ENCODE measurements around the gene CAMK4. TPM values are rescaled to one million over a fixed set of nuclear protein-coding genes. Genes with fewer than 3 reads are reported as not detected.
A peak's percentile ranks its signal among the peaks of the same experiment; 100 is the strongest.
"Not testable (repeated sequence)": the region's sequence is repeated elsewhere in the genome, so short reads cannot be mapped to it uniquely, and the experiment has no call there.

Gene CAMK4
- total RNA-seq, 1 experiment from 2014 or later, result 0.10 TPM

DNA sequence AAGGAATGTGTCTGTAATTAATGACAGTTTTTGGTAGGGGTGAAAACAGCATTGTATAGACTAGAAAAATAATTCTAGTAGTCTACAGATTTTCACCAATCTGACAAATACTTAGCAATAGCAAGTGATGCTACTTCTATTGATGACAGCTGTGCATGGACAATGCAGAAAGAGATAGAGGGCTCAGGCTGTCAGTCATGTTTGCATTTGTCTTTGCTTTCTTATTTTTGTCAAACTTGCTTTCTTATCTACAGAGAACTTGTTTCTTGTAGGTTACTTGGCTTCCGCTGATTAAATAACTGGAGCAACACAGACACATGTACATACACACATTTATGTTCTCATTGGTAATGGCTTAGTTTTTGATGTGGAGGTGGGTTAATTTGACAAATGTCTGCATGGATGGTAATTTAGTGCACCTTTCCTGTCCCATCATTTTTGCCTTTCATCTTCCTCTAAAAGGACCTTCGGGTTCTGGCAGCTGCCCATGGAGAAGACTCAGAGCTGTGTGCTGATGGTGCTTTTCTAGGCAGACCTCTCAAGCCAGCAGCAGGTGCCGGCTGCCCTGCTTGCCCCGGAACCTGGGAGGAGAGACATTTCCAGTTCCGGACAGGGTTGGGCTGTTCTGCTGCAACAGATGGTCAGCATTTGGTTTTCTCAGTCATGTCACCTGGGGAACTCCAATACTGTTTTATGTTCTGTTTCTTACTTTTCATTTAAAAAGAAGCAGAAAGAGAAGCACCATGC lies 28.8 kb downstream of the CAMK4 start:
- DNase-seq (ENCODE audit: extremely low read depth, low read depth), result no peak

DNA sequence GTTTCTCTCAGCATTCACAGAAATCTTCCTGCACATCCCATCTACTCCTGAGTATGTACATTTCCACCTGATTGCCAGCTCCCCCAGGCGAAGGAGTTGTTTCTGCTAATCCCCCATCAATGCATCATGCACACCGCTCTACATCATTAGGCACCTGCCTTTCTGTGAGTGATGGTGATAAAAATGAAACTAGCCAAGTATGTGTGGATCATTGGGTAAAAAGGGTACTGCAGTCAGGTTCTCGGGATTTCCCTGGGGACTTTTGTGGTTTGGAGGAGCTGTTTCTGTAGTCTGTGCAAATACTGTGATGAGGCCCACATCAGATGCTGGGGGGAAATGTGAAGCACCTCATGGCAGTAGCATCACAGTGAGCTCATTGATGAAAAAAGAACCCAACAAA lies 30.4 kb downstream of the CAMK4 start:
- DNase-seq (ENCODE audit: extremely low read depth, low read depth), result no peak

- DNase-seq (ENCODE audit: extremely low read depth, low read depth), result no peak
Observed at GRCh38 chr5:111255169-111255568, 31.0 kb downstream of the CAMK4 start.

GRCh38 chr5:111256128-111256527 lies 31.9 kb downstream of the CAMK4 start:
- no peak for DNase-seq (ENCODE audit: extremely low read depth, low read depth)

DNA sequence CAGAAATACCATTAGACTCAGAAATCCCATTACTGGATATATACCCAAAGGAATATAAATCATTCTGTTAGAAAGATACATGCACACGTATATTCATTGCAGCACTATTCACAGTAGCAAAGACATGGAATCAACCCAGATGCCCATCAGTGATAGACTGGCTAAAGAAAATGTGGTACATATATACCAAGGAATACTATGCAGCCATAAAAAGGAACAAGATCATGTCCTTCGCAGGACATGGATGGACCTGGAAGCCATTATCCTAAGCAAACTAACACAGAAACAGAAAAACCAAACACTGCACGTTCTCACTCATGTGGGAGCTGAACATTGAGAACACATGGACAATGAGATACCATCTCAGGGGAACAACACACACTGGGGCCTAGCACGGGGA lies 33.4 kb downstream of the CAMK4 start:
- DNase-seq (ENCODE audit: extremely low read depth, low read depth), result not testable (repeated sequence)

DNA sequence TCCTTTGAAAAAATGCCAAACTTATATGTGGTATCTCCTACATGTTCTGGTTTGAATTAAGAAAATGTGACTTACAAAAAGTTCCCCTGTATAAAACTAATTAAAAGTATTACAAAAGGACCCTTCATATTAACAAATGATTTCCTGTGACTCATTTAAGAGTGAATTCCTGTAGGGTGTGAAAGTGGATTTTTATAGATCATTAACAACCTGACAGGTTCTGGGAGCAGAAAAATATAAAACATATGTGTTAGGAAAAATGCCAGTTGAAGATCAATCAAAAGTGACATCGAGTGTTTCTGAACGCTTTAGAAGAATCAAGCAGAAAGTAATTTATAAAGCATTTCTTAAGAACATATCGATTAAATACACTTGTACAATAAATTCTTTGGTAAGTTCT lies 35.5 kb downstream of the CAMK4 start:
- no peak for DNase-seq (ENCODE audit: extremely low read depth, low read depth)

DNA sequence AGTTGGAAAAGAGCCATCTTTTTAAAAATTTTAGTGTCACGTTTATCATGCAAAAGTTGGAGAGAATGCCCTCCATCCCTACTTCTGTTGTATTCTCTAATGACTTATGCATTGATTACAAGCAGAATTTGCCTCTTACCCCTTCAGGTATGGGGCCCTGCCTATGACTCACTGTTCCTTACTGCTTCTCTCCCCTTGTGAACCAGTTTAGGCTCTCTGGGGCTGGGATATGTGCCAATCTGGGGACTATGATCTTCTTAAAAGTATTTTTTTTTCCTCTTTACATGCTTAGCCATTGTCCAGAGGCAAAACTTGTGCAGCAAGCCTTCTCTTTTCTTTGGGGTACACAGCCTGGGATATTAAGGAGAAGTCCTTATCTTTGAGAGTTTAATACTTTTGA lies 37.4 kb downstream of the CAMK4 start:
- no peak for DNase-seq (ENCODE audit: extremely low read depth, low read depth)

DNA sequence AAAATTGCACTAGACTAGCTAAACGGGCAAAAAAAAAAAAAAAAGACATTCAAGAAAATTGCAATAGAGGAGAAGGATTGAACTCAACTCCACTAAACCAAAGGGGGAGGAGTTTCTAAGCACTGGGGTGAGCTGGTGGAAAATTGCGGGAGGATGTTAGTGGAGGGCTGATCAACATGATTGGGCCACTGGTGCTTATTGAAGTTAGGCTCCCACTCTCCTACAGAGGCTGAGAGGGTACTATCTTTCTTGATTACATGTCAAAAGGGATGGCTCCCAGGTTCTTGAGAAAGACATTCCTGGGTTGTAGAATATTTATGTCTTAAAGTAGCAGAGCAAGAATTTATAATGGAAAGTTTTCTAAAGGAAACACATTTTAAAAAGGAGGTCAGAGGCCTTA lies 38.0 kb downstream of the CAMK4 start:
- no peak for DNase-seq (ENCODE audit: extremely low read depth, low read depth)

- DNase-seq (ENCODE audit: extremely low read depth, low read depth), result no peak
Observed at GRCh38 chr5:111262815-111263214, 38.6 kb downstream of the CAMK4 start.

- DNase-seq (ENCODE audit: extremely low read depth, low read depth), result no peak
Observed at GRCh38 chr5:111266491-111266890, 42.3 kb downstream of the CAMK4 start.

GRCh38 chr5:111268300-111268699 lies 44.1 kb downstream of the CAMK4 start:
- DNase-seq (ENCODE audit: extremely low read depth, low read depth), result no peak

- no peak for DNase-seq (ENCODE audit: extremely low read depth, low read depth)
Observed at GRCh38 chr5:111271885-111272284, 47.7 kb downstream of the CAMK4 start.

DNA sequence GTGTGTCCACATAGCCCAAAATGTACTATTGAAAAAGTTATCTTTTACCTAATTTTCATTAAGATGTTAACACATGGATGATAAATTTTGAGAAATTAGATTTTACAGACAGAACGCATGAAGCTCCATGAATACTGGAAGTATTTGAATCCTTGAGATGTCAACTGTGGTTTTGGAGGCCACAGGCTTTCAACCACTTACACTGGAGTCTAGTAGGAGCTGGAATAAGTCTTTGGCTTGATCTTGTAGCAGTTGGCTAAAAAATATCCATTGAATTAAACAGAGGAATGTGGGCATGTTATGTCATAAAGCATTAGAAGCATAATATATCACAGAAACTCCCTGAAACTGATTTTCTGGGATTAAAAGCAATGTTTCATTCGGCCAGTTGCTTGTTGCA lies 52.9 kb downstream of the CAMK4 start:
- no peak for DNase-seq (ENCODE audit: extremely low read depth, low read depth)

DNA sequence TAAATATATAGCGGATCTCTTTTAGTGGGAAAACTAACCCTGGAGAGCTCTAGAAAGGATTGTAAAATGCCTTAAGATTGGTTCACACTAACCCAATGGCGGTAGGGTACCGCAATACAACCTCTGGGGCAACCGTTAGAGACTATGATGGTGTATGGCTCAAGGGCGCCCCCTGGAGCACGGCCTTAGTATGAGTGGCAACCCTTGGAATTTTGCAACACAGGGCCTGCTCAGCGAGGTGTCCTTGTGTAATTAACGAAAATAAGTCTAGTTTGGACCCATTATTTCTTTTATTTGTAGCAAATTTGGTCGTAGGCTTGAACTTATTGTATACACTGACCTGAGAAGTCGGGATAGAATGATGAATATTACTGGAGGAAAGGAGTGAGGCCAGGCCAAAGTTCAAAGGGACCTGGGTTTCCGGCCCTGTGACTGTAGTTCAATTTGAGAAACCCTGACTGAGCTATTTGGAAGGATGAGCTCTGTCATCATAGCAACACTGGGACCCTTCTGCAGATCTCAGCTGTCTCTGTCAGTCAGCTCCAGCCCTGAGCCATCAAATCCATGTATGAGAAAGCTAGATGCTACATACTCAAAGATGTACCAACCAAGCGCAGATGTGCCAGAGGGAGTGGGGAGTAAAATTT lies 54.8 kb downstream of the CAMK4 start:
- DNase-seq (ENCODE audit: extremely low read depth, low read depth), result peak; percentile 62

DNA sequence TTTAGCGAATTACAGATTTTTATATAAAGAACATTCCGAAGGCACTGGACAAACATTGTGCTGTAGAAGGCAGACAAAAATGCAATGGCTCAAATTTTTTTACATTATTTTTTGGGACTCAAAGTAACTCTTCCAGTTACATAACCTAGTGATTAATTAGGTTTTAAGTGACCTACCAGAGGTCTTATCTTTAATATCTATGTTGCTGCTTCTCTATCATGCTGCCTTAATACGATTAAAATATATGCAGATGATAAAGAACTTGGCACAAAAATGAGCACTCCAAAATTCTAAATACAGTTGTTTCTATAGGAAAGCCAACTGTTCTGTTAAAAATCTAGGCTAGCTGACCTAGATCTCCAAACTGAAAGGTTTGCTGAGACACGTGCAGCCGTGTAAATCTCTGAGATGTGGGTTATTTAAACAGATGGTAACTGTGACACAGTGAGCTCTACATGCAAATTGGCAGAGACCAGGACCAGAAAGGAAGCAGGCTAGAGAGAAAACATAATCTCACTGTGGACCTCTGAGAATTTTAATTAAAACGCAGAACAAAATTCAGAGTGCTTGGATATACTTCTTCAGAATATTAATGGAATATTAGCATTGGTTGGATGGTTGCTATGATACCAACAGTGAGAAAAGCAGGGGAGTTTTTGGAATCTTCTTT lies 56.2 kb downstream of the CAMK4 start:
- no peak for DNase-seq (ENCODE audit: extremely low read depth, low read depth)

GRCh38 chr5:111282798-111283197 lies 58.6 kb downstream of the CAMK4 start:
- DNase-seq (ENCODE audit: extremely low read depth, low read depth), result no peak

- DNase-seq (ENCODE audit: extremely low read depth, low read depth), result no peak
Observed at GRCh38 chr5:111284825-111285224, 60.6 kb downstream of the CAMK4 start.

DNA sequence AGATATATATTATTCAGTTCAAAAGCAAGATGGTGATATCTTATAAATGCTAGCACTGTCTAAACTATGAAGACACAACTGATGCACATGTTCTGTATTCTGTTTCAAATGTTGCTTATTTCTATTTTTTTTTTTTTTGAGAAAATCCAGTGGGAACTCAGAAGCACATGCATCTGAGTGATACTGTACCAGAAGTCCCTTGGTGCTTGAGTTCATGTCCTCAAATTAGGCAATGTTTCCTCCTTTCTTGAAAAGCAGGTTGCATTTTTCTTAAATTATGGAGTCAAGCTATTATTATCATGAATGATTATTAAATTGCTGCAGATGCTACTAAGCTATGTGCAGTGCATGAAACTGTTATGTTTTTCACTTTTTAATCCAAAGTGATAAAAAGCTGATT lies 70.4 kb downstream of the CAMK4 start:
- DNase-seq (ENCODE audit: extremely low read depth, low read depth), result no peak

DNA sequence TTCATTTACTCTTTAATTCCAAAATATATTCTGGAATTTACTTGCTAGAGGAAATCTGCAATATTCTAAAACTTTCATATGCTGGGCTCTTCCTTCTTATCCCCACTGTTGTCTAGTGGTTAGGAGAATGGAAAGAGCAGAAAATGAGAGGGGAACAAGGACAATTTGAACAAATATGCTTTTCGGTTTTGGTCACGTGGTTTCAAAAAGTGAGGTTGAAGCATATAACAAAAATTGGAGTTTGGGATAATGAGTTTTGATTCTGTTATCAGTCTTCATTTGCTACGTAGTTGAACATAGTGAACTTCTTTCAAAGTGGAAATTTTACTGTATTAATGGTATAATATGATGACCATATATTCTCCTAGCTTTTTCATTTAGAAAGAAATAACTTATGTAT lies 71.5 kb downstream of the CAMK4 start:
- DNase-seq (ENCODE audit: extremely low read depth, low read depth), result no peak

GRCh38 chr5:111296570-111296969 lies 72.4 kb downstream of the CAMK4 start:
- no peak for DNase-seq (ENCODE audit: extremely low read depth, low read depth)

GRCh38 chr5:111299067-111299481 lies 74.9 kb downstream of the CAMK4 start:
- no peak for DNase-seq (ENCODE audit: extremely low read depth, low read depth)

DNA sequence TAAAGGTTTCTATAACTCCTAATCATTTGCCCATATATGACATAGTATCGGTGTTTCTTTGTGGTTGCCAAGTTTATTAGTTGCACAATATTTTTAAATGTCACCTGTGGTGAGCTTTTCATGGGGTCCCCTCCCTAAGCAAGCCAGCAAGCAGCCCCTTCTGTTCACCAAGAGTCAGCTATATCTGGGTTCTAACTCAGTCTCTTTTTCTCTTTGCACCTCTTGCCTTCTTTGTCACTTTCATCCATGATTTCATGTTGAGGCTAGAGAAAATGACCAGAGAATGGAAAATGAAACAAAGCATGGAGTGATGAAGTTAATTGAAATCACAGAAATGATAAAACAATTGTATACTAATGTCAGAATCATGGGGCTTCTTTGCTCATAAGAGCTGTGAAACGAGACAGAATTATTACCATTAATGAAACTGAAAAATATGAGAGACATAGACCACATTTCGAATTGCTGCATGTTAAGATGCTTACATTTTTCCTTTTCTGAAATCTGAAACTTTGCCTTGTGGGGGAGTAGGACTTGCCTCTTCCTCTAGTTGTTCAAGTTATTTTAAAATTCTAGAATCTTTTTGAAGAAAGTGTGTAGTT lies 75.7 kb downstream of the CAMK4 start:
- DNase-seq (ENCODE audit: extremely low read depth, low read depth), result no peak
